Calu3 (cell line): ENCODE data around the gene MICAL1. TPM values are rescaled to one million over a fixed set of nuclear protein-coding genes. Genes with fewer than 3 reads are reported as not detected.

Experiments
- BruUV-seq: library from RNA; stranded (reverse); fragments of 400-500 nt; replicated peaks from 2 replicates; lab custom pipeline; 2021; lab: Mats Ljungman, UMichigan
- CTCF ChIA-PET: fragments of 300-600 bp; sonication (Branson Sonifier 250); formaldehyde crosslinking; loops from one replicate; lab custom pipeline; 2022; ENCODE audit warnings: antibody characterized with exemption; lab: Charles Lee
- DNase-seq: peaks from one replicate; pipeline ENCODE4 v3.0.0; 2022
- H3K27ac Mint-ChIP-seq: one replicate; pipeline ENCODE4 v1.8.0; 2022; ENCODE audit warnings: mixed read lengths; ENCODE audit not compliant: unreplicated experiment
- H3K27me3 Mint-ChIP-seq: one replicate; pipeline ENCODE4 v1.8.0; 2022; ENCODE audit warnings: mixed read lengths; ENCODE audit not compliant: unreplicated experiment
- H3K36me3 Mint-ChIP-seq: one replicate; pipeline ENCODE4 v1.8.0; 2022; ENCODE audit warnings: mild to moderate bottlenecking, moderate library complexity, mixed read lengths; ENCODE audit not compliant: insufficient read depth, unreplicated experiment
- H3K4me1 Mint-ChIP-seq: one replicate; pipeline ENCODE4 v1.8.0; 2022; ENCODE audit warnings: mild to moderate bottlenecking, low read depth, mixed read lengths; ENCODE audit not compliant: unreplicated experiment
- H3K4me3 Mint-ChIP-seq: one replicate; pipeline ENCODE4 v1.8.0; 2022; ENCODE audit warnings: mild to moderate bottlenecking, low read depth, moderate library complexity, mixed read lengths; ENCODE audit not compliant: unreplicated experiment
- H3K9me3 Mint-ChIP-seq: one replicate; pipeline ENCODE4 v1.8.0; 2022; ENCODE audit warnings: low read depth, mixed read lengths; ENCODE audit not compliant: unreplicated experiment
- CTCF ChIP-seq: fragments of 200-600 bp; IDR thresholded peaks from one replicate; pipeline ENCODE4 v1.8.0; 2022; ENCODE audit warnings: antibody characterized with exemption; ENCODE audit not compliant: unreplicated experiment
- intact Hi-C: fragments of 100-400 bp; cut with micrococcal nuclease; formaldehyde crosslinking; loops from one replicate; pipeline ENCODE4 v1.10.0; 2022; ENCODE audit not compliant: unreplicated experiment
- total RNA-seq: library from RNA; stranded (reverse); gene quantifications from 2 replicates; pipeline ENCODE4 v1.2.3, GENCODE V29; 2022

Gene MICAL1
- total RNA-seq, 1 experiment from 2014 or later: 22.5 TPM

- no peaks in the 10 kb centered on the region for H3K9me3 Mint-ChIP-seq
- H3K27me3 Mint-ChIP-seq: peaks cover 13% of the 10 kb centered on the region
- H3K4me1 Mint-ChIP-seq: peaks cover 9% of the 10 kb centered on the region
- no TSS peak for BruUV-seq
- CTCF ChIA-PET: no interaction called here
- H3K27ac Mint-ChIP-seq: no peak overlapping the region
- TF ChIP-seq CTCF: no peak
- intact Hi-C loops: no loop called here
- peaks cover 5% of the 10 kb centered on the region for H3K36me3 Mint-ChIP-seq
- DNase-seq: no peak
- no peak overlapping the region for H3K4me3 Mint-ChIP-seq
These were observed 32.4 kb upstream of the MICAL1 start for GRCh38 chr6:109488001-109488400.

- Mint-ChIP-seq H3K4me3 (no peak overlapping the region), H3K9me3 (no peaks in the 10 kb centered on the region), H3K27me3 (peaks cover 13% of the 10 kb centered on the region), H3K4me1 (peaks cover 19% of the 10 kb centered on the region), H3K36me3 (peaks cover 17% of the 10 kb centered on the region), H3K27ac (no peak overlapping the region)
- no TSS peak for BruUV-seq
- DNase-seq: peak; percentile 9
- no peak for TF ChIP-seq CTCF
- intact Hi-C loops: no loop called here
- CTCF ChIA-PET: no interaction called here
These were observed 30.5 kb upstream of the MICAL1 start for GRCh38 chr6:109486068-109486467.

GRCh38 chr6:109485266-109485935 lies 29.8 kb upstream of the MICAL1 start:
- Mint-ChIP-seq H3K4me3 (no peak overlapping the region), H3K9me3 (no peaks in the 10 kb centered on the region), H3K36me3 (peaks cover 17% of the 10 kb centered on the region), H3K27ac (no peak overlapping the region), H3K4me1 (peaks cover 26% of the 10 kb centered on the region), H3K27me3 (peaks cover 13% of the 10 kb centered on the region)
- intact Hi-C loops: no loop called here
- no peak for TF ChIP-seq CTCF
- DNase-seq: no peak
- CTCF ChIA-PET: interaction anchor here (0.7 kb wide), 1 partner anchor 25 kb away, joined by 3 read pairs; no protein-coding TSS in a partner anchor
- no TSS peak for BruUV-seq

GRCh38 chr6:109484122-109484521 lies 28.6 kb upstream of the MICAL1 start:
- Mint-ChIP-seq H3K27ac (no peak overlapping the region), H3K4me3 (peak overlapping the region; percentile 86), H3K36me3 (peaks cover 17% of the 10 kb centered on the region), H3K27me3 (peaks cover 13% of the 10 kb centered on the region), H3K9me3 (no peaks in the 10 kb centered on the region), H3K4me1 (peaks cover 31% of the 10 kb centered on the region)
- TF ChIP-seq CTCF: no peak
- DNase-seq: no peak
- BruUV-seq: no TSS peak
- intact Hi-C loops: no loop called here
- CTCF ChIA-PET: interaction anchor here (0.9 kb wide), 1 partner anchor 207 kb away, joined by 3 read pairs; no protein-coding TSS in a partner anchor
